OCI-LY7 (cell line): Measurements from ENCODE around the gene ID1.

Experiments used
- EZH2phosphoT487 ChIP-seq: fragments of 200-600 bp; sonication (generic); IDR thresholded peaks from 2 replicates; pipeline ENCODE4 v1.6.1; 2018; ENCODE audit warnings: low read depth, borderline replicate concordance, mild to moderate bottlenecking, mixed run types, antibody characterized with exemption, low read length, moderate library complexity, mixed read lengths
- TF ChIP-seq, protein P1 (sequence below): fragments of 200-600 bp; sonication (generic); conservative IDR thresholded peaks from 2 replicates; pipeline ENCODE4 v1.5.1; 2014; ENCODE audit warnings: mild to moderate bottlenecking, antibody characterized with exemption, low read length, moderate library complexity, mixed read lengths

DNA sequence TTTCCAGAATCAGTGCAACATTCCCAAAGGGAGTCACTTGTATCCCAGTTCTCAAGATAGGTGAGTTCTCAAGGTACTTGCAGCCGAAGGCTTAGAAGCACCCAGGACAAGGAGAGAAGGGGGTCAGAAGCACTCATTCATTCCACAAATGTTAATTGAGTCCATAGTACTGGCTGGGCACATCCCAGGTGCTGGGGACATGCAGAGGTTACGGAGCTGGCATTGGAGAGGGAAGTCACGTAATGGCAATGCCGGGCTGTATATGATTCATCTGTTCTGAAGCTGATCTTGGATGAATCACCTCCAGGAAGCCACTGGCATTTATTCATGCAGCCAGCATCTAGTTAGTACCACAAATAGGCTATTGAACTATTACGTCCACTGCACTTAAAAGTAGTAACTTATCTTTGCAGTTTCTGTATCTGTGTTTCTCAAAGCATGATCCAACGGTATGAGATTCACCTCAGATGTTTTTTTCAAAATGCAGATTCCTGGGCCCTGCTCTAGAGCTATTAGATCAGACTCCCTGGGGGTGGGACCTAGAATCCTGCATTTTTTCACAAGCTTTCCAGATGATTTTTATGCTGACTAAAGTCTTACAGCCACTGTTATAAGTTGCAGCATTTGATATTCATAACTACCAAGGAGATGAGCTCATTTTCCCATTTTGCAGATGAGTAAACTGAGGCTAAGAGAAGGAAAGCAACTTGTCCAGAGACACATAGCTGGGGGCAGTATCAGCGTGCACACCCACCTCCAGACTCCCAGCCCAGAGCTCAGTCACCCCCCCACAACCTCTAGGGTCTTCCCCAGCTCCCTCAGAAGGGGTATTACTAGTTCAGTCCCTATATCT lies 44.1 kb upstream of the ID1 start:
- TF ChIP-seq, protein P1, sequence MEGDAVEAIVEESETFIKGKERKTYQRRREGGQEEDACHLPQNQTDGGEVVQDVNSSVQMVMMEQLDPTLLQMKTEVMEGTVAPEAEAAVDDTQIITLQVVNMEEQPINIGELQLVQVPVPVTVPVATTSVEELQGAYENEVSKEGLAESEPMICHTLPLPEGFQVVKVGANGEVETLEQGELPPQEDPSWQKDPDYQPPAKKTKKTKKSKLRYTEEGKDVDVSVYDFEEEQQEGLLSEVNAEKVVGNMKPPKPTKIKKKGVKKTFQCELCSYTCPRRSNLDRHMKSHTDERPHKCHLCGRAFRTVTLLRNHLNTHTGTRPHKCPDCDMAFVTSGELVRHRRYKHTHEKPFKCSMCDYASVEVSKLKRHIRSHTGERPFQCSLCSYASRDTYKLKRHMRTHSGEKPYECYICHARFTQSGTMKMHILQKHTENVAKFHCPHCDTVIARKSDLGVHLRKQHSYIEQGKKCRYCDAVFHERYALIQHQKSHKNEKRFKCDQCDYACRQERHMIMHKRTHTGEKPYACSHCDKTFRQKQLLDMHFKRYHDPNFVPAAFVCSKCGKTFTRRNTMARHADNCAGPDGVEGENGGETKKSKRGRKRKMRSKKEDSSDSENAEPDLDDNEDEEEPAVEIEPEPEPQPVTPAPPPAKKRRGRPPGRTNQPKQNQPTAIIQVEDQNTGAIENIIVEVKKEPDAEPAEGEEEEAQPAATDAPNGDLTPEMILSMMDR, result no peak
- TF ChIP-seq EZH2phosphoT487, result no peak
